Spleen (tissue), 7 donors: ENCODE data around the gene PDCL3.

Experiments
- POLR2A ChIP-seq, 3 donors: fragments of 450-650 bp; IDR thresholded peaks; one replicate each; pipeline ENCODE4 v1.5.1; 2017; ENCODE audit warnings: antibody characterized with exemption in 3 of 3, mild to moderate bottlenecking in 1 of 3
- POLR2AphosphoS5 ChIP-seq, 3 donors: sonication (generic); formaldehyde crosslinking; IDR thresholded peaks; one replicate each; pipeline ENCODE4 v1.5.1; 2017; ENCODE audit warnings: antibody characterized with exemption in 3 of 3
- TF ChIP-seq, protein P1 (sequence below), 11 experiments: fragments of 200-600 bp in 7 of 11; fragments of 450-650 bp in 4 of 11; sonication (generic) in 4 of 11; IDR thresholded peaks in 8 of 11; conservative IDR thresholded peaks in 3 of 11; 1 replicate in 7 of 11; 2 replicates in 4 of 11; pipeline versions ENCODE4 v1.4.0 to v1.8.0; 2016 to 2021; ENCODE audit warnings: antibody characterized with exemption in 11 of 11, inconsistent platforms in 4 of 11, mild to moderate bottlenecking in 1 of 11
- donor health status: DM: no; HTN: no; CAD: no; lungs with moderate emphysema.
- donor health status: DM: no; HTN: no; CAD: no.
- donor health status: DM: no; HTN: no; CAD: no.

DNA sequence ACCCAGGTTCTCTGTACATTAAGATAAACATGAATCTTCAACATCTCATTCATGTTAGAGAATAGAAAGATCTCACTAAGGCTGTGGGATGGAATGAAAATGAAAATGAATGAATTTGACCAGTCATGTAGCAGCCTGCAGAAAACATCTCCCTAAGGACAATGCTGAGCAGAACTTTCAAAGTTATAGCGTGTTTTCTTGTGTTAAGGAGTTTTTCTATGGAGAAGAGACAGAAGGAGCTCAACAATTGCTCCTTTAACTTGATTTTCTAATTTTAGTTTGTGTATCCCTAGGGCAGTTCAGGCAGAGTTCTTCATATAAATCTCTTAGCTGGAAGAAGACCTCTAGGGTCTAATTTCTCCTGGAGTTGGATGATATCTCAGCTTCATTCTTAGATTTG, 45.2 kb upstream of the PDCL3 start:
- TF ChIP-seq, protein P1, sequence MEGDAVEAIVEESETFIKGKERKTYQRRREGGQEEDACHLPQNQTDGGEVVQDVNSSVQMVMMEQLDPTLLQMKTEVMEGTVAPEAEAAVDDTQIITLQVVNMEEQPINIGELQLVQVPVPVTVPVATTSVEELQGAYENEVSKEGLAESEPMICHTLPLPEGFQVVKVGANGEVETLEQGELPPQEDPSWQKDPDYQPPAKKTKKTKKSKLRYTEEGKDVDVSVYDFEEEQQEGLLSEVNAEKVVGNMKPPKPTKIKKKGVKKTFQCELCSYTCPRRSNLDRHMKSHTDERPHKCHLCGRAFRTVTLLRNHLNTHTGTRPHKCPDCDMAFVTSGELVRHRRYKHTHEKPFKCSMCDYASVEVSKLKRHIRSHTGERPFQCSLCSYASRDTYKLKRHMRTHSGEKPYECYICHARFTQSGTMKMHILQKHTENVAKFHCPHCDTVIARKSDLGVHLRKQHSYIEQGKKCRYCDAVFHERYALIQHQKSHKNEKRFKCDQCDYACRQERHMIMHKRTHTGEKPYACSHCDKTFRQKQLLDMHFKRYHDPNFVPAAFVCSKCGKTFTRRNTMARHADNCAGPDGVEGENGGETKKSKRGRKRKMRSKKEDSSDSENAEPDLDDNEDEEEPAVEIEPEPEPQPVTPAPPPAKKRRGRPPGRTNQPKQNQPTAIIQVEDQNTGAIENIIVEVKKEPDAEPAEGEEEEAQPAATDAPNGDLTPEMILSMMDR (IDR thresholded peaks at IDR 0.05 in 8 of 11, conservative IDR thresholded peaks at IDR 0.05 in 3 of 11), result no peak
- TF ChIP-seq POLR2A (IDR thresholded peaks at IDR 0.05) (no peak), POLR2AphosphoS5 (IDR thresholded peaks at IDR 0.05) (no peak)
